Subcutaneous adipose tissue (tissue), 4 donors: ENCODE measurements around the gene SPIRE1. TPM values are rescaled to one million over a fixed set of nuclear protein-coding genes. Genes with fewer than 3 reads are reported as not detected.

ENCODE experiments used
- total RNA-seq, 4 donors: library from RNA; depleted of rRNA; stranded (reverse); fragments of >200 nt; gene quantifications; one replicate each; pipeline ENCODE4 v1.1.0, GENCODE V29; 2016
- TF ChIP-seq, protein P1 (sequence below): fragments of 450-650 bp; IDR thresholded peaks from one replicate; pipeline ENCODE4 v1.5.1; 2016; ENCODE audit warnings: low read depth, mild to moderate bottlenecking, control low read depth, antibody characterized with exemption, moderate library complexity

Gene SPIRE1
- total RNA-seq, 4 donors from 2014 or later, result 25.3 to 32.8 (median 27.9) TPM

GRCh38 chr18:12458771-12459170 lies 199.1 kb downstream of the SPIRE1 start:
- TF ChIP-seq, protein P1, sequence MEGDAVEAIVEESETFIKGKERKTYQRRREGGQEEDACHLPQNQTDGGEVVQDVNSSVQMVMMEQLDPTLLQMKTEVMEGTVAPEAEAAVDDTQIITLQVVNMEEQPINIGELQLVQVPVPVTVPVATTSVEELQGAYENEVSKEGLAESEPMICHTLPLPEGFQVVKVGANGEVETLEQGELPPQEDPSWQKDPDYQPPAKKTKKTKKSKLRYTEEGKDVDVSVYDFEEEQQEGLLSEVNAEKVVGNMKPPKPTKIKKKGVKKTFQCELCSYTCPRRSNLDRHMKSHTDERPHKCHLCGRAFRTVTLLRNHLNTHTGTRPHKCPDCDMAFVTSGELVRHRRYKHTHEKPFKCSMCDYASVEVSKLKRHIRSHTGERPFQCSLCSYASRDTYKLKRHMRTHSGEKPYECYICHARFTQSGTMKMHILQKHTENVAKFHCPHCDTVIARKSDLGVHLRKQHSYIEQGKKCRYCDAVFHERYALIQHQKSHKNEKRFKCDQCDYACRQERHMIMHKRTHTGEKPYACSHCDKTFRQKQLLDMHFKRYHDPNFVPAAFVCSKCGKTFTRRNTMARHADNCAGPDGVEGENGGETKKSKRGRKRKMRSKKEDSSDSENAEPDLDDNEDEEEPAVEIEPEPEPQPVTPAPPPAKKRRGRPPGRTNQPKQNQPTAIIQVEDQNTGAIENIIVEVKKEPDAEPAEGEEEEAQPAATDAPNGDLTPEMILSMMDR, result no peak

DNA sequence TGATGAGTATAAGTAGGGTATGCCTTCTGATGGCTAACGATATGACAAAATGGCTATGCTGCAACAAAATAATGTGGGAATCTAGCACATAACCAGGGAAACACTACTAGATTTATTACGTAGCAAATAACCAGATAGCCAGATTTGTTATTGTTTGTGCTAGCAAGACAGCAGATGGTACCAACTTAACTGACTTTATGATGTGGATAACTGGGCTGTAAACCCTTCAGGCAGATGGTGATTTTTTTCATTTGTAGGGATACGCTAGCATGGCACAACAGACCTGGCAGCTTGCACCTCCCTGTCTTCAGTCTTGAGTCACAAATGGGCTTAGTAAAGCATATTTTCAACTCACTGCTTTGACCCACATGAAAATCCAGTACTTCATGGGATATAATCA lies 201.5 kb downstream of the SPIRE1 start:
- TF ChIP-seq, protein P1, result no peak

DNA sequence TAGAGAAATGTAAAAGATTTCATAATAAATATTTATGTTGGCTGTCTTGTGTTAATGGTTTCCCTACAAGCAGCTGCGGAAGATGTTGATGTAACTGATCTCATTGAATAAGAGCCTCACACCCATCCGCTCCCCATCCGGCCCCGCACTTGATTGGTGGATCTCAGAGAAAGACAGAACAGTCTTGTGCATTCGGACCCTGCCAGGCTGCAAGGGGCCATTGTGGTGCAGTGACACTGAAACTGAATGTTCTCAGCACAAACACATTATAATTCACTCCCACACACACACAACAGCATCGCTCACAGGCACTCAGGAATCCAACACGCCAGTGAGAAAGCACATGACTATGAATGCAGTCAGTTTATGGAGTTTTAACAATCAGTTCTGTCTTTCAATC lies 202.4 kb downstream of the SPIRE1 start:
- TF ChIP-seq, protein P1, result no peak

- TF ChIP-seq, protein P1, result no peak
Observed at GRCh38 chr18:12452784-12453183, 205.1 kb downstream of the SPIRE1 start.

GRCh38 chr18:12451428-12451827 lies 206.5 kb downstream of the SPIRE1 start:
- TF ChIP-seq, protein P1, result no peak

- TF ChIP-seq, protein P1, result no peak
Observed at GRCh38 chr18:12449051-12449785, 208.7 kb downstream of the SPIRE1 start.

GRCh38 chr18:12445554-12445953 lies 212.4 kb downstream of the SPIRE1 start:
- TF ChIP-seq, protein P1, result no peak
